CD14-positive monocyte (primary cell): ENCODE data around the gene MED29. TPM values are rescaled to one million over a fixed set of nuclear protein-coding genes. Genes with fewer than 3 reads are reported as not detected.
A peak's percentile ranks its signal among the peaks of the same experiment; 100 is the strongest.

Experiments used
- DNase-seq, 3 donors: peaks; one replicate each; pipeline ENCODE4 v3.0.0-alpha.2; 2011 to 2022
- H2AFZ ChIP-seq: 2 replicates; pipeline ENCODE4 v1.6.0; 2012; ENCODE audit warnings: mild to moderate bottlenecking, low read depth, low read length, inconsistent platforms; ENCODE audit not compliant: insufficient read depth, poor library complexity, severe bottlenecking
- H3K27ac ChIP-seq, 2 donors: 1 replicate in 1 of 2; 2 replicates in 1 of 2; pipeline ENCODE4 v1.5.1; 2012 to 2013; ENCODE audit warnings: low read length in 2 of 2, control low read depth in 1 of 2, inconsistent platforms in 1 of 2, low read depth in 1 of 2, mild to moderate bottlenecking in 1 of 2
- H3K27me3 ChIP-seq, 2 donors: one replicate each; pipeline versions ENCODE4 v1.6.0 to v1.6.1; 2011 to 2013; ENCODE audit warnings: low read length in 2 of 2; ENCODE audit not compliant: control insufficient read depth in 2 of 2, insufficient read depth in 2 of 2
- H3K36me3 ChIP-seq, 2 donors: replicated peaks in 1 of 2; 1 replicate in 1 of 2; 2 replicates in 1 of 2; pipeline versions ENCODE4 v1.5.1 to v1.6.1; 2012 to 2013; ENCODE audit warnings: low read length in 2 of 2, control low read depth in 1 of 2, inconsistent platforms in 1 of 2, mild to moderate bottlenecking in 1 of 2; ENCODE audit not compliant: insufficient read depth in 2 of 2, control insufficient read depth in 1 of 2
- H3K4me1 ChIP-seq, 2 donors: 1 replicate in 1 of 2; 2 replicates in 1 of 2; pipeline versions ENCODE4 v1.5.1 to v1.6.1; 2012 to 2013; ENCODE audit warnings: low read length in 2 of 2, control low read depth in 1 of 2, inconsistent platforms in 1 of 2, mild to moderate bottlenecking in 1 of 2, moderate library complexity in 1 of 2; ENCODE audit not compliant: insufficient read depth in 2 of 2, control insufficient read depth in 1 of 2
- H3K4me2 ChIP-seq: replicated peaks from 2 replicates; pipeline ENCODE3; 2012; ENCODE audit warnings: low read length, moderate library complexity, mild to moderate bottlenecking; ENCODE audit not compliant: poor library complexity, severe bottlenecking; ENCODE audit errors: extremely low read depth
- H3K4me3 ChIP-seq, 3 experiments: fragments of 200-600 bp in 1 of 3; sonication (generic) in 1 of 3; replicated peaks in 1 of 3; 1 replicate in 2 of 3; 2 replicates in 1 of 3; pipeline ENCODE4 v1.5.1; 2011 to 2013; ENCODE audit warnings: low read length in 3 of 3, mild to moderate bottlenecking in 3 of 3, control low read depth in 2 of 3, low read depth in 2 of 3, inconsistent platforms in 1 of 3, moderate library complexity in 1 of 3
- H3K79me2 ChIP-seq: 2 replicates; pipeline ENCODE4 v1.6.0; 2012; ENCODE audit warnings: mild to moderate bottlenecking, control low read depth, inconsistent platforms, low read length, moderate library complexity; ENCODE audit not compliant: insufficient read depth
- H3K9ac ChIP-seq: 2 replicates; pipeline ENCODE4 v1.6.0; 2017; ENCODE audit warnings: low read length, mild to moderate bottlenecking; ENCODE audit not compliant: insufficient read depth, poor library complexity, severe bottlenecking
- H3K9me3 ChIP-seq, 2 donors: replicated peaks in 1 of 2; 1 replicate in 1 of 2; 2 replicates in 1 of 2; pipeline versions ENCODE4 v1.5.1 to v1.6.1; 2012 to 2013; ENCODE audit warnings: low read length in 2 of 2, control low read depth in 1 of 2; ENCODE audit not compliant: control insufficient read depth in 1 of 2, insufficient read depth in 1 of 2
- H4K20me1 ChIP-seq: 2 replicates; pipeline ENCODE4 v1.6.0; 2012; ENCODE audit warnings: mild to moderate bottlenecking, low read length, control low read depth, moderate library complexity; ENCODE audit not compliant: insufficient read depth
- H3K27ac Mint-ChIP-seq, 7 donors: one replicate each; pipeline ENCODE4 v1.8.0; 2020; ENCODE audit warnings: mild to moderate bottlenecking in 7 of 7, mixed read lengths in 7 of 7, moderate library complexity in 6 of 7, inconsistent platforms in 2 of 7
- H3K27me3 Mint-ChIP-seq, 3 donors: one replicate each; pipeline ENCODE4 v1.8.0; 2021 to 2022; ENCODE audit warnings: low read depth in 3 of 3, mild to moderate bottlenecking in 3 of 3, mixed read lengths in 3 of 3, moderate library complexity in 3 of 3, inconsistent platforms in 1 of 3
- H3K36me3 Mint-ChIP-seq, 2 donors: one replicate each; pipeline ENCODE4 v1.8.0; 2020; ENCODE audit warnings: mixed read lengths in 2 of 2, inconsistent platforms in 1 of 2, mild to moderate bottlenecking in 1 of 2
- H3K4me1 Mint-ChIP-seq: one replicate; pipeline ENCODE4 v1.8.0; 2020; ENCODE audit warnings: mild to moderate bottlenecking, mixed read lengths
- H3K4me3 Mint-ChIP-seq, 2 donors: one replicate each; pipeline ENCODE4 v1.8.0; 2020; ENCODE audit warnings: mild to moderate bottlenecking in 2 of 2, mixed read lengths in 2 of 2, moderate library complexity in 1 of 2
- H3K9me3 Mint-ChIP-seq, 7 donors: one replicate each; pipeline ENCODE4 v1.8.0; 2020 to 2022; ENCODE audit warnings: mixed read lengths in 7 of 7, mild to moderate bottlenecking in 6 of 7, moderate library complexity in 6 of 7, inconsistent platforms in 2 of 7
- WGBS: methylation state at CpG from one replicate; pipeline ENCODE4 v1.1.5; 2013; ENCODE audit warnings: missing lambda C conversion rate; ENCODE audit not compliant: insufficient coverage; 5-methylcytosine and 5-hydroxymethylcytosine counted together
- intact Hi-C, 2 donors: fragments of 100-400 bp; cut with micrococcal nuclease; formaldehyde crosslinking; loops; one replicate each; pipeline versions ENCODE4 v1.15.0 to v1.15.1; 2023
- polyA plus RNA-seq, 3 donors: library from polyadenylated mRNA; depleted of rRNA in 1 of 3; unstranded in 2 of 3; stranded (reverse) in 1 of 3; fragments of 300-500 nt in 2 of 3; fragments of >200 nt in 1 of 3; fragmentation: Illumina TruSeq in 2 of 3; gene quantifications; 1 replicate in 2 of 3; 2 replicates in 1 of 3; pipeline ENCODE4 v1.2.3, GENCODE V29; 2012 to 2021
- small RNA-seq: library from RNA; depleted of rRNA; stranded (forward); fragments of <200 nt; gene quantifications from one replicate; pipeline ENCODE3, GENCODE V24; 2012; ENCODE audit warnings: low read depth; ENCODE audit not compliant: insufficient read length
- TF ChIP-seq, protein P1 (sequence below): fragments of 200-600 bp; IDR thresholded peaks from one replicate; pipeline ENCODE4 v1.8.0; 2022; ENCODE audit warnings: antibody characterized with exemption, mild to moderate bottlenecking

MED29 gene
- polyA plus RNA-seq, 3 donors: 35.8 to 38.2 (median 37.0) TPM

DNA sequence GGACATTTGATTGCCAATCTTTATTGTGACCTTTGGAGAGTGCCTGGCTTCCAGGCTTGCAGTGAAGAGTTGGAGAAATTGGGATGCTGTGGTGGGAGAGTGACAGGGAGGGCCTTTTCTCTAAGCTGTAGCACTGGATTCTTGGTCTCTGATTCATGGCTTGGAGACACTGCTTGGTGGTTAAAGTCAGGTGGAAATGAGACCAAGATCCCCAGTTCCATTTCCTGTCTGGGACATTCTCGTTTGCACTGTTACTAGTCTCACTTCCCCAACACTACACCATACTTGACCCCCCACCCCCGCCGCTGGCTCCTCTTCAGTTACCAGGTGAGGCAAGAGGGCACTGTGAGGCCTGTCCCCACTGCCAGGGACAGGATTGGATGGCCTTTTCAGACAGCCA, 57.1 kb downstream of the MED29 start:
- Histone ChIP-seq H3K79me2 (peaks cover 85% of the 10 kb centered on the region), H4K20me1 (peaks cover 58% of the 10 kb centered on the region), H3K36me3 (peaks cover 19 to 44% of the 10 kb centered on the region in 2 donors), H3K27me3 (no peaks in the 10 kb centered on the region), H3K4me2 (no peak overlapping the region), H3K27ac (peak overlapping the region; percentile 15 to 100), H3K4me3 (no peak overlapping the region), H3K4me1 (peaks cover 36 to 40% of the 10 kb centered on the region in 2 donors), H3K9me3 (no peaks in the 10 kb centered on the region), H2AFZ (no peak overlapping the region), H3K9ac (no peak overlapping the region)
- peaks cover 0 to 3% (median 0%) of the 10 kb centered on the region in 7 donors for H3K9me3 Mint-ChIP-seq
- peaks cover 51% of the 10 kb centered on the region for H3K4me1 Mint-ChIP-seq
- peak in 2 of 3 donors; percentile 37 to 65 for DNase-seq
- H3K27me3 Mint-ChIP-seq: no peaks in the 10 kb centered on the region
- H3K4me3 Mint-ChIP-seq: no peak overlapping the region
- peak overlapping the region in 6 of 7 donors; percentile 53 to 90 (median 72) for H3K27ac Mint-ChIP-seq
- WGBS: 0% methylated on average over 3 of the region's 3 CpGs
- intact Hi-C loops: loop anchor here (5.0 to 10.0 kb wide), 2 partner anchors 87 to 89 kb away; partner anchors contain the start of gene EID2B (in 1 of the 2)
- peaks cover 34 to 49% of the 10 kb centered on the region in 2 donors for H3K36me3 Mint-ChIP-seq
- TF ChIP-seq, protein P1, sequence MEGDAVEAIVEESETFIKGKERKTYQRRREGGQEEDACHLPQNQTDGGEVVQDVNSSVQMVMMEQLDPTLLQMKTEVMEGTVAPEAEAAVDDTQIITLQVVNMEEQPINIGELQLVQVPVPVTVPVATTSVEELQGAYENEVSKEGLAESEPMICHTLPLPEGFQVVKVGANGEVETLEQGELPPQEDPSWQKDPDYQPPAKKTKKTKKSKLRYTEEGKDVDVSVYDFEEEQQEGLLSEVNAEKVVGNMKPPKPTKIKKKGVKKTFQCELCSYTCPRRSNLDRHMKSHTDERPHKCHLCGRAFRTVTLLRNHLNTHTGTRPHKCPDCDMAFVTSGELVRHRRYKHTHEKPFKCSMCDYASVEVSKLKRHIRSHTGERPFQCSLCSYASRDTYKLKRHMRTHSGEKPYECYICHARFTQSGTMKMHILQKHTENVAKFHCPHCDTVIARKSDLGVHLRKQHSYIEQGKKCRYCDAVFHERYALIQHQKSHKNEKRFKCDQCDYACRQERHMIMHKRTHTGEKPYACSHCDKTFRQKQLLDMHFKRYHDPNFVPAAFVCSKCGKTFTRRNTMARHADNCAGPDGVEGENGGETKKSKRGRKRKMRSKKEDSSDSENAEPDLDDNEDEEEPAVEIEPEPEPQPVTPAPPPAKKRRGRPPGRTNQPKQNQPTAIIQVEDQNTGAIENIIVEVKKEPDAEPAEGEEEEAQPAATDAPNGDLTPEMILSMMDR: no peak

GRCh38 chr19:39449116-39449797, 58.1 kb downstream of the MED29 start:
- no peaks in the 10 kb centered on the region for H3K9me3 ChIP-seq
- 58% methylated on average over 3 of the region's 8 CpGs for WGBS
- no peak overlapping the region for H3K9ac ChIP-seq
- no peak overlapping the region for H2AFZ ChIP-seq
- Mint-ChIP-seq H3K36me3 (peaks cover 42 to 57% of the 10 kb centered on the region in 2 donors), H3K4me3 (no peak overlapping the region), H3K27me3 (no peaks in the 10 kb centered on the region), H3K27ac (peak overlapping the region; percentile 57 to 90 (median 67)), H3K9me3 (peaks cover 0 to 3% (median 0%) of the 10 kb centered on the region in 7 donors), H3K4me1 (peaks cover 51% of the 10 kb centered on the region)
- no peak overlapping the region for H3K4me3 ChIP-seq
- H3K79me2 ChIP-seq: peaks cover 94% of the 10 kb centered on the region
- no peaks in the 10 kb centered on the region for H3K27me3 ChIP-seq
- H3K27ac ChIP-seq: peak overlapping the region; percentile 3 to 100
- intact Hi-C loops: loop anchor here (5.0 to 10.0 kb wide), 2 partner anchors 86 to 88 kb away; partner anchors contain the start of gene EID2B (in 1 of the 2)
- peaks cover 67% of the 10 kb centered on the region for H4K20me1 ChIP-seq
- H3K36me3 ChIP-seq: peaks cover 26 to 54% of the 10 kb centered on the region in 2 donors
- H3K4me2 ChIP-seq: no peak overlapping the region
- H3K4me1 ChIP-seq: peaks cover 34 to 38% of the 10 kb centered on the region in 2 donors
- TF ChIP-seq, protein P1: no peak
- no peak for DNase-seq

Small RNA genes within 50 kb of the gene (small RNA-seq; reads per million reads assigned to genes)
- gene AC011445.2: 0.94 reads per million
- gene MIR4530: not detected
- not detected for gene RN7SL566P

Other genes with a start within 250 kb of the MED29 start
- gene NCCRP1, start 194.4 kb upstream of the MED29 start, polyA plus RNA-seq: not detected
- gene SYCN, start 187.1 kb upstream of the MED29 start, polyA plus RNA-seq: not detected
- gene IFNL3, start 146.4 kb upstream of the MED29 start, polyA plus RNA-seq: not detected
- gene IFNL4, start 142.5 kb upstream of the MED29 start, polyA plus RNA-seq: not detected
- gene IFNL2, start 123.0 kb upstream of the MED29 start, polyA plus RNA-seq: not detected
- gene IFNL1, start 95.0 kb upstream of the MED29 start, polyA plus RNA-seq: not detected
- 1 to 10 TPM; 1.1 to 3.0 (median 1.9) TPM for gene LRFN1, start 70.5 kb upstream of the MED29 start, polyA plus RNA-seq
- gene GMFG, start 55.3 kb upstream of the MED29 start, polyA plus RNA-seq: 1,000 to 10,000 TPM in 2 of 3 donors, 100 to 1,000 TPM in 1; 548 to 1,874 (median 1,536) TPM
- 10 to 100 TPM in 1 of 3 donors, 1 to 10 TPM in 2; 4.5 to 56.6 (median 5.6) TPM for gene SAMD4B, start 49.0 kb upstream of the MED29 start, polyA plus RNA-seq
- gene PAF1, start 272 bp upstream of the MED29 start, polyA plus RNA-seq: 10 to 100 TPM; 22.7 to 37.8 (median 25.2) TPM
- 1,000 to 10,000 TPM in 1 of 3 donors, 100 to 1,000 TPM in 2; 473 to 2,084 (median 632) TPM for gene ZFP36, start 15.5 kb downstream of the MED29 start, polyA plus RNA-seq
- 100 to 1,000 TPM in 1 of 3 donors, 1 to 10 TPM in 1, under 1 TPM in 1; 0.73 to 202 (median 1.2) TPM for gene PLEKHG2, start 21.3 kb downstream of the MED29 start, polyA plus RNA-seq
- 1,000 to 10,000 TPM in 2 of 3 donors, 100 to 1,000 TPM in 1; 689 to 2,619 (median 1,038) TPM for gene RPS16, start 44.6 kb downstream of the MED29 start, polyA plus RNA-seq
- gene SUPT5H, start 54.2 kb downstream of the MED29 start, polyA plus RNA-seq: 10 to 100 TPM; 43.6 to 83.2 (median 50.7) TPM
- 10 to 100 TPM; 22.0 to 54.6 (median 43.8) TPM for gene TIMM50, start 89.5 kb downstream of the MED29 start, polyA plus RNA-seq
- not detected for gene DLL3, start 107.6 kb downstream of the MED29 start, polyA plus RNA-seq
- gene SELENOV, start 123.8 kb downstream of the MED29 start, polyA plus RNA-seq: not detected
- 1 to 10 TPM; 1.2 to 2.6 (median 2.4) TPM for gene EID2B, start 141.5 kb downstream of the MED29 start, polyA plus RNA-seq
- 10 to 100 TPM in 2 of 3 donors, 1 to 10 TPM in 1; 5.8 to 20.4 (median 12.5) TPM for gene EID2, start 148.8 kb downstream of the MED29 start, polyA plus RNA-seq
- gene LGALS13, start 211.1 kb downstream of the MED29 start, polyA plus RNA-seq: not detected